ENCODE data around the gene DPP9. TPM values are rescaled to one million over a fixed set of nuclear protein-coding genes. Genes with fewer than 3 reads are reported as not detected.
A peak's percentile ranks its signal among the peaks of the same experiment; 100 is the strongest.

The DPP9 gene
- total RNA-seq, 2 donors from 2014 or later: 84.1 to 91.8 TPM

DNA sequence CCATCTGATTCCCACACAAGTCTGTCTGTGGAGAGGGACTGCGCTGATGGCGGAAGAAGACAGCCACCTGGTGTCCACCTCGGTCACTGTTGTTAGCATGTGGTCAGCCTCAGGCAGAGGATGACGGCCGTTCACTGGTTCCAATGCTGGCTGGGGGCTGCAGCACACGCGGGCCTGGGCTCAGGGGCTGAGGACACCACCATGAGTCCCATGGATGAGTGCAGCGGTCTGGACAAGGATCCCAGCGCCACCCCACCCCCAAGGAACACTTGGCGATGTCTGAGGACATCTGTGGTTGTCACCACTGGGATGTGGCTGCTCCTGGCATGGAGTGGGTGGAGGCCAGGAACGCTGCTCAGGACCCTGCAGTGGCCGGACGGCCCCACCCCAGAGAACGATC, 10.9 kb downstream of the DPP9 start:
- no peaks in the 10 kb centered on the region for H3K9me3 ChIP-seq (ENCODE audit: control insufficient read depth, low read length, poor library complexity, severe bottlenecking)
- H3K4me1 Mint-ChIP-seq: peaks cover 5% of the 10 kb centered on the region
- ATAC-seq (no peak), DNase-seq (no peak)
- no peaks in the 10 kb centered on the region for H3K27me3 Mint-ChIP-seq
- no peak overlapping the region for H3K27ac Mint-ChIP-seq
- no peak overlapping the region for H3K4me3 Mint-ChIP-seq
- H3K36me3 Mint-ChIP-seq (ENCODE audit: low read depth): peaks cover 4% of the 10 kb centered on the region

DNA sequence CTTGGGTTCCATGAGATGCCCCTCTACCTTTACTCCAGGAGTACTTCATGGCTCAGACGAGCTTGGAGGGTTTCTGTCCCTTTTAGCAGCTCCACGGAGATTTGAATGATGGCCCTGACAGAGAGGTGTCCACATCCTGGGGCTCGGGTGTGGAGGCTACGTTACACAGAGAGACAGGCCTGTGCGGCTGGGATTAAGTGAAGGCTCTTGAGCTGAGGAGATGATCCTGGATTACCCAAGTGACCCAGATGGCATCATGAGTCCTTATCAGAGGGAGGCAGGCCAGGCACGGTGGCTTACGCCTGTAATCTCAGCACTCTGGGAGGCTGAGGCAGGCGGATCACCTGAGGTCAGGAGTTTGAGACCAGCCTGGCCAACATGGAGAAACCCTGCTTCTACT, 12.4 kb downstream of the DPP9 start:
- Mint-ChIP-seq H3K4me3 (no peak overlapping the region), H3K27ac (peak overlapping the region; percentile 11), H3K36me3 (ENCODE audit: low read depth) (peaks cover 4% of the 10 kb centered on the region), H3K27me3 (no peaks in the 10 kb centered on the region), H3K4me1 (peaks cover 5% of the 10 kb centered on the region)
- ATAC-seq (no peak), DNase-seq (no peak)
- H3K9me3 ChIP-seq (ENCODE audit: control insufficient read depth, low read length, poor library complexity, severe bottlenecking): no peaks in the 10 kb centered on the region

DNA sequence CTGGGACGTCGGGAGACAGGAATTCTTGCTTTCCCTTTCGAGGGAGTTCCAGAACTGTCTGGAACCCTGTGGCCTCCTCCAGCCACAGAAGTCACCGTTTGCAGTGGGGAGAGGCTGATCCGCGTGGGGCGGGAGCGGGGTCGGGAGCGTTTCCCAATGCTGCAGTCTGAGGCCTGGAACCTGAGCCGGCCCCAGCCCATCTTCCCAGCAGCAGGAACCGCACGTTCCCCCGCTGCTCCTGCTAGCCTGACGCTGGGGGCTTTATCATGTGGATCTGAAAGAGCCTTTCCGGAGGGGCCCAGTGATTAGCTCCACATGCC, 13.4 kb downstream of the DPP9 start:
- DNase-seq (no peak), ATAC-seq (no peak)
- Mint-ChIP-seq H3K27ac (no peak overlapping the region), H3K4me1 (peaks cover 3% of the 10 kb centered on the region), H3K36me3 (ENCODE audit: low read depth) (peaks cover 4% of the 10 kb centered on the region), H3K4me3 (no peak overlapping the region), H3K27me3 (no peaks in the 10 kb centered on the region)
- no peaks in the 10 kb centered on the region for H3K9me3 ChIP-seq (ENCODE audit: control insufficient read depth, low read length, poor library complexity, severe bottlenecking)

DNA sequence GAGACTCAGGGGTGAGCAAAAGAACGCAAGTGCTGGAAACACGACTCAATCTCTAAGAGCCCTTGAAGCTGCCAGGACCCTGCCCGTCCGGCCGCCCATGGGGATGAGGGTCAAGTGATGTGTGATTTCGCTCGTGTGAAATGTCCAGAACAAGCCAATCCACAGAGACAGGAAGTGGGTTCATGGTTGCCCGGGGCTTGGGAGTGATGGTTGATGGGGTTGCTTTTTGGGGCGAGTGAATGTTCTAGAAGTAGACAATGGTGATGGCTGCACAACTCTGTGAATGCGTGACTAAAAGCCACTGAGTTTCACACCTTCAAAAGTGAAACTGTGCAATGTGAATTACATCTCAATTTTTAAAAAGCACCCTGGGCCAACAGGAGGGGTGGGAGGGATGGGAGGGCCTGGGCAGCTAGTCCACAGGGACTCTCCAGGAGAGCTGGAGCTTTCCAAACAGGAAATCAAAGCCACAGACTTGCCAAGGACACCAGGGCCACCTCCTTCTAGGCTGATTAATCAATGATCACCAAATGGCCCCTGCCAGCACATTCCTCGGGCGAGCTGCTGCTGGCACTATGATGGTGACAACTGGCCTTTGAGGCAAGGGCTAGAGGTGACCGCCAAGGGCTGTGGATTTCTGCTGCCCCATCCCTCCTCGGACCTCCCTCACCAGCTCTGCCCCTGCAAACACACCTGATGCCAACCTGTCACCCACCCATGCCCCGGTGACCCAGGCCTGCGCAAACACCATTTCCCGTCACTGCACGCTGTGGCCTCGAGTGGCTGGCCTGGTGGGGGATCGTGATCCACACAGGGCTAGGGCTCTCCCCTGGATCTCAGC, 14.0 kb downstream of the DPP9 start:
- H3K4me1 Mint-ChIP-seq: peaks cover 3% of the 10 kb centered on the region
- no peak for ATAC-seq
- peaks cover 4% of the 10 kb centered on the region for H3K36me3 Mint-ChIP-seq (ENCODE audit: low read depth)

DNA sequence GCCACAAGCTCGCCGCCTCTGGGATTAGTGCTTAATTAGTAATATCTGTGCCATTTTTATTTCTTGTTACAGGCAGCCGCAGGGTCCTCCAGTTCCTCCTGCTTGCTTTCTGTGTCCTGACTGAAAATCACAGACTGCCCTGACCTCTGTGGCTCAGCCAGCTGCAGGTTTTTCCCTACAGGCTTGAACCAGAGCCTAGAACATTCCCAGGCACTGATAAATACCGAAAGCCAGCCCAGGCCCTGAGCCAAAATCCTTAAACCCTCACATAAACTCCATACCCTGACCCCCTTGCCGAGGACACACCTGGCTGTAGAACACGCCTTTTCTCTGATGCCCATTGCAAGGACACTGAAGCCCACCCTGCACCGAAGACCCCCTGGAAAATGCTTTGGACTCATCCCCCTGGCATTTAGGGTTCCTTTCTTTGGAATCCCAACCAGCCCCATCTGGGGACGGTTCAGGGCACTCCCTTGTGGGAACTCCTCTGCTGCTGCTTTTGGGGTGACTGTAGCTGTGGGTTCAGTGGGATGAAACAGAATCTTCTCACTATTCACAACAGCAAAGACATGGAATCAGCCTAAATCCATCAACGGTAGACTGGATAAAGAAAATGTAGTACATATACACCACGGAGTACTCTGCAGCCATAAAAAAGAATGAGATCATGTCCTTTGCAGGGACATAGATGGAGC, 15.5 kb downstream of the DPP9 start:
- H3K36me3 Mint-ChIP-seq (ENCODE audit: low read depth): no peaks in the 10 kb centered on the region

More for the DNA sequence above, 14.0 kb downstream of the DPP9 start:
- H3K27ac Mint-ChIP-seq: no peak overlapping the region
- H3K27me3 Mint-ChIP-seq: no peaks in the 10 kb centered on the region
- DNase-seq: no peak
- H3K9me3 ChIP-seq (ENCODE audit: control insufficient read depth, low read length, poor library complexity, severe bottlenecking): no peaks in the 10 kb centered on the region
- H3K4me3 Mint-ChIP-seq: no peak overlapping the region

DNA sequence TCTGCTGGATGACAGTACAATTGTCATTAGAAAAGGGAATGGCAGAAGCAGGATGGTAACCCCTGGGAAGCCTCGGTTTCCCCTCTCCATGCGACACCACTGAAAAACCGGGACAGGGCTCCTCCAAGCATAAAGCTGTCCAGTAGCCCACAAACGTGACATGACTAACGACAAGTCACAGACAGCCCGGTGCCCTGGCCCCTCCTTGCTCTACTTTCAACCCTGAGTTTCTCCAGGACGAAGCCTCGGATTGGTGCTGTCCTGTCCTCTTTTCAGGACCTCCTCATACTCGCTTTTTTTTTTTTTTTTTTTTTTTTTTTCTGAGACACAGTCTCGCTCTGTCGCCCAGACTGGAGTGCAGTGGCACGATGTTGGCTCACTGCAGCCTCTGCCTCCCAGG, 16.3 kb downstream of the DPP9 start:
- H3K36me3 Mint-ChIP-seq (ENCODE audit: low read depth): peaks cover 1% of the 10 kb centered on the region

More for the DNA sequence above, 15.5 kb downstream of the DPP9 start:
- Mint-ChIP-seq H3K4me3 (no peak overlapping the region), H3K27ac (no peak overlapping the region), H3K27me3 (no peaks in the 10 kb centered on the region), H3K4me1 (peaks cover 3% of the 10 kb centered on the region)
- ATAC-seq (no peak), DNase-seq (no peak)
- H3K9me3 ChIP-seq (ENCODE audit: control insufficient read depth, low read length, poor library complexity, severe bottlenecking): no peaks in the 10 kb centered on the region

DNA sequence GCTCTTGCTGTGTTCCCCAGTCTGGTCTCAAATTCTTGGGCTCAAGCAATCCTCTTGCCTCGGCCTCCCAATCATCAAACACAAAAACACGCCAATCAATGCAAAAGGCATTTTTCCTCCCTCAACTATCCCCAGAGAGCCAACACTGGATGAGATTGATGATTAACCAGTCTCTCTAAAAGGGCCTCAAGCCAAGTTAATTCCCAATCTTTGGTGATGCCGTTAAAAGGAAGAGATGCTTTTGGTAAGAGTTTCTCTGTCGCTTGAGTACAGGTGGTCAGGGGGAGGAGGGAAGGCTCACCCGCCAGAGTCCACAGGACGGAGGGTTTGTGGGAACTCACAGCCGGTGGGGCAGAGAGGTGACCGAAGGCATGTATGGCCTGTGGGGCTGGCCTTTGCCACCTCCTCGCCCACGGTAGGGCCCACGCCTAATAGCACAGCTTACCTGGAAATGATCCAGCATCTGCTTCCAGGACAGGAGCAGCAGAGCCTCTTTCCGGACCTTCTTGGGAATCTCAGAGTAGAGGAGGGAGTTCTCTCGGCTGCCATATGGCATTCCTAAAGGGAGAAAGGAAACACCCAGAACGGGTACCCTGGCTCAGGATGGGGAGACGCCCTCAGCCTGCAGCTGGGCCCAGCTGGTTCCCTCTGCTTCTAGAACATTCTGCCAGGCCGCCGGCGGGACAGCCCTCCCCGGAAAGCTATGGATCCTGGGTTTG, 18.1 kb downstream of the DPP9 start:
- no peaks in the 10 kb centered on the region for H3K9me3 ChIP-seq (ENCODE audit: control insufficient read depth, low read length, poor library complexity, severe bottlenecking)
- peaks cover 3% of the 10 kb centered on the region for H3K36me3 Mint-ChIP-seq (ENCODE audit: low read depth)
- H3K4me3 Mint-ChIP-seq: no peak overlapping the region
- H3K4me1 Mint-ChIP-seq: peaks cover 3% of the 10 kb centered on the region
- no peaks in the 10 kb centered on the region for H3K27me3 Mint-ChIP-seq
- DNase-seq (no peak), ATAC-seq (no peak)
- H3K27ac Mint-ChIP-seq: no peak overlapping the region

More for the DNA sequence above, 16.3 kb downstream of the DPP9 start:
- H3K4me3 Mint-ChIP-seq: no peak overlapping the region
- ATAC-seq: no peak
- no peaks in the 10 kb centered on the region for H3K27me3 Mint-ChIP-seq
- no peaks in the 10 kb centered on the region for H3K9me3 ChIP-seq (ENCODE audit: control insufficient read depth, low read length, poor library complexity, severe bottlenecking)
- no peak for DNase-seq
- H3K27ac Mint-ChIP-seq: no peak overlapping the region
- peaks cover 3% of the 10 kb centered on the region for H3K4me1 Mint-ChIP-seq

DNA sequence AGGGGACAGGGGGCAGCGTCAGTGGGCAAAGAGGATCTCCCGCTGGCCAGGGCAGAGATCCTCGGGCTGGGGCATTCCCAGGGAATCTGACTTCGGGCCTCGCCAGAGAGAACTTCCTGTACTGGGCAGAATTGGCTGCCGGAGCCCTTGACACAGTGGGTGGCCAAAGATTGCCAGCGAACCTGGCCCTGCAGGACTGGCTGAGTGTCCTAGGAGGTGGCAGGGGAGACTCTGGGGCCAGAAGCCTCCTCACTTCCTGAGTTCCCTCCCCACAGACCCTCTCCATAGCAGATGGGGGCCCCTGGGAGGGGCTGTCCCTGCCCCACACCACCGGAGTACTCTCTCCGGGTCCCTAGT, 19.3 kb downstream of the DPP9 start:
- Mint-ChIP-seq H3K36me3 (ENCODE audit: low read depth) (peaks cover 3% of the 10 kb centered on the region), H3K27ac (no peak overlapping the region), H3K4me1 (peaks cover 1% of the 10 kb centered on the region), H3K4me3 (no peak overlapping the region), H3K27me3 (no peaks in the 10 kb centered on the region)
- no peak for DNase-seq
- ATAC-seq: no peak
- H3K9me3 ChIP-seq (ENCODE audit: control insufficient read depth, low read length, poor library complexity, severe bottlenecking): no peaks in the 10 kb centered on the region

DNA sequence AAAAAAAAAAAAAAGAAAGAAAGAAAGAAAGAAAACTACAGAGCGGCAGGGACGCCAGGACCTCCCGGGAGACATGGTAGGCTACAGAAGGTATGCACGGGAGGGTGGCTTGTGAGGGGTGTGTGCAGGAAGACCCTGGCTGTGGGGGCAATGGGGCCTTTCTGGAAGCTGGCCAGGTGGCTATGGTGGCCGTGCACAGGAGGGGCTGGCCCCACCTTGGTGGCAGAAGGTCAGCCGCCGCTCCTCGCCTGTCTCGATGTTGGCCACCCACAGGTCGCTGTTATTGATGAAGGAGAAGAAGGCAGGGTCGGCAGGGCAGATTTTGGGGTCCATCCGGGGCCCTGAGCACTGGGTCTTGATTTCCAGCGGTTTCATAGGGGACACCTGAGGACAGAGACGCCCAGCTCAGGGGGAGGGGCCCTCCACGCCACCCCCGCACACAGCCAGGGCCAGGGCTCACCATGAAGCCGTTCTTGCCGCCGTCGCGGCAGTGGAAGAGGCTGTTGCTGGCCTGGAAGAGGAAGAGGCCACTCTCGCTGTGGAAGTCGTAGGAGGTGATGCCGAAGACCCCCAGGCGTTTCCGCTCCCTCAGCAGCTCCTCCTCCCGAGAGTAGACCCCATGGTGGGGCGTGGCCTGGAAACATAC, 19.8 kb downstream of the DPP9 start:
- Mint-ChIP-seq H3K4me3 (no peak overlapping the region), H3K27ac (no peak overlapping the region), H3K4me1 (no peaks in the 10 kb centered on the region), H3K27me3 (no peaks in the 10 kb centered on the region), H3K36me3 (ENCODE audit: low read depth) (peaks cover 3% of the 10 kb centered on the region)
- no peak for ATAC-seq
- DNase-seq: no peak
- H3K9me3 ChIP-seq (ENCODE audit: control insufficient read depth, low read length, poor library complexity, severe bottlenecking): no peaks in the 10 kb centered on the region

DNA sequence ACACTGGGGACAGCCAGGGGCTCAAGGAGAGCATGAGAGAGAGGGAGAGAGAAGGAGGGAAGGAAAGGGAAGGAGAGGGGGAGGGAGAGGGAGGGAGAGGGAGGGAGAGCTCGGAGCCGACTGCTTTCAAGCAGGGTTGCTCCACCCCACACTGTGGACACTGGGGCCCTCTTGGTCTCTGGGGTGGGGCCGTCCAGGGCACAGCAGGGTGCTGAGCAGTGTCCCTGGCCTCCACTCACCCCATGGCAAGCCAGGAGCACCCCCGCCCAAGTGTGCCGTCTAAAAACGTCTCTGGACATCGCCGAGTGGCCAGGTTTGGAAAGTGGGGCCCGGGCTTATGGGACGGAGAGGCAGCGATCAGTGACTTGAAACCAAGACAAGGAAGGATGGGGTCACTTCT, 20.9 kb downstream of the DPP9 start:
- ATAC-seq (no peak), DNase-seq (no peak)
- no peaks in the 10 kb centered on the region for H3K27me3 Mint-ChIP-seq
- no peak overlapping the region for H3K27ac Mint-ChIP-seq
- no peaks in the 10 kb centered on the region for H3K9me3 ChIP-seq (ENCODE audit: control insufficient read depth, low read length, poor library complexity, severe bottlenecking)
- no peak overlapping the region for H3K4me3 Mint-ChIP-seq
- H3K36me3 Mint-ChIP-seq (ENCODE audit: low read depth): peaks cover 3% of the 10 kb centered on the region
- peaks cover 2% of the 10 kb centered on the region for H3K4me1 Mint-ChIP-seq

DNA sequence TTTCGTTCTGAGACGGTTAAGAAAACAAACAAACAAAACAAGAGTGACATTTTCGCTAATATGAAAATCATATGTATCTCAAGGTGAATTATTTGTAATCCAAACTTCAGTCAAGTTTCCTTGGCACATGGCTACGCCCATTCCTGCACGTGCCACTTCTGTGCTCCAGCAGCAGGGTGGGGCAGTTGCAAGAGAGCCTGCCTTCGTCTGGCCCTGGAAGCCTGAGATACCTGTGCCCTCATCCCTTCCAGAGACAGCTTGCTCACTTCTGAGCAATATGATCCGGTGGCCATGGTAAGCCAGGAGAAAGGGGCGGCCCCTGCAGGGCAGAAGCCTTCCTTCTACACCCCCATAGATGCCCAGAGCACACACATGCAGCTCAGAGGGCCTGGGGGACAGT, 22.1 kb downstream of the DPP9 start:
- no peaks in the 10 kb centered on the region for H3K9me3 ChIP-seq (ENCODE audit: control insufficient read depth, low read length, poor library complexity, severe bottlenecking)
- Mint-ChIP-seq H3K36me3 (ENCODE audit: low read depth) (peaks cover 3% of the 10 kb centered on the region), H3K27ac (no peak overlapping the region), H3K4me3 (no peak overlapping the region), H3K27me3 (no peaks in the 10 kb centered on the region), H3K4me1 (peaks cover 2% of the 10 kb centered on the region)
- no peak for ATAC-seq
- no peak for DNase-seq

DNA sequence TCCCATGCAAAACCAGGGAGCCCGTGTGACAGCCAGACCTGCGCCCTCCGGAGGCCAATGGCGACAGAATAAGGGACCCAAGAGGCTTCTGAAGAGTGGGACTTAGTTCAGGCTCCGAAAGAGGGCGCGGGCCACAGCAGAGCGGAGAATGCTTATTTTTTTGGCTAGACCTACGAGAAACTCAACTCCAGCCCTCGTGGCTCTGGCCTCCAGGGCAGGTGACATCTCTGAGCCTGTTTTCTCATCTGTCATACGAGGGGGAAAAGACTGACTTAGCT, 23.0 kb downstream of the DPP9 start:
- ATAC-seq (no peak), DNase-seq (no peak)
- peaks cover 2% of the 10 kb centered on the region for H3K4me1 Mint-ChIP-seq
- no peak overlapping the region for H3K4me3 Mint-ChIP-seq
- no peaks in the 10 kb centered on the region for H3K27me3 Mint-ChIP-seq
- no peaks in the 10 kb centered on the region for H3K9me3 ChIP-seq (ENCODE audit: control insufficient read depth, low read length, poor library complexity, severe bottlenecking)
- peaks cover 3% of the 10 kb centered on the region for H3K36me3 Mint-ChIP-seq (ENCODE audit: low read depth)
- no peak overlapping the region for H3K27ac Mint-ChIP-seq

All from T-helper 17 cell (primary cell).